Bronchial epithelial cell (primary cell): ENCODE results near the gene NANOS2. TPM values are rescaled to one million over a fixed set of nuclear protein-coding genes. Genes with fewer than 3 reads are reported as not detected.

ENCODE experiments used
- DNase-seq: peaks from one replicate; pipeline ENCODE4 v3.0.0-alpha.2; 2010; ENCODE audit warnings: low read depth
- FAIRE-seq: peaks from 2 replicates; lab custom pipeline; 2011; peaks lifted over from hg19 to GRCh38; lab: Jason Lieb, UNC
- H3K27me3 ChIP-seq: 2 replicates; pipeline ENCODE4 v1.5.1; 2011; ENCODE audit warnings: low read length; ENCODE audit not compliant: control insufficient read depth, insufficient read depth
- H3K36me3 ChIP-seq: 2 replicates; pipeline ENCODE4 v1.5.1; 2011; ENCODE audit warnings: low read length; ENCODE audit not compliant: control insufficient read depth, insufficient read depth
- H3K4me3 ChIP-seq: 2 replicates; pipeline ENCODE4 v1.5.1; 2011; ENCODE audit warnings: mild to moderate bottlenecking, low read depth, low read length, control low read depth
- total RNA-seq: library from RNA; depleted of rRNA; stranded (reverse); fragments of >200 nt; gene quantifications from 2 replicates; pipeline ENCODE4 v1.2.1, GENCODE V29; 2014
- TF ChIP-seq, protein P1 (sequence below): IDR thresholded peaks from 2 replicates; pipeline ENCODE4 v1.5.1; 2011; ENCODE audit warnings: mild to moderate bottlenecking, moderate library complexity, low read length, control low read depth, inconsistent platforms; ENCODE audit not compliant: insufficient read depth, severe bottlenecking

Gene NANOS2
- total RNA-seq, 1 donor from 2014 or later: not detected

DNA sequence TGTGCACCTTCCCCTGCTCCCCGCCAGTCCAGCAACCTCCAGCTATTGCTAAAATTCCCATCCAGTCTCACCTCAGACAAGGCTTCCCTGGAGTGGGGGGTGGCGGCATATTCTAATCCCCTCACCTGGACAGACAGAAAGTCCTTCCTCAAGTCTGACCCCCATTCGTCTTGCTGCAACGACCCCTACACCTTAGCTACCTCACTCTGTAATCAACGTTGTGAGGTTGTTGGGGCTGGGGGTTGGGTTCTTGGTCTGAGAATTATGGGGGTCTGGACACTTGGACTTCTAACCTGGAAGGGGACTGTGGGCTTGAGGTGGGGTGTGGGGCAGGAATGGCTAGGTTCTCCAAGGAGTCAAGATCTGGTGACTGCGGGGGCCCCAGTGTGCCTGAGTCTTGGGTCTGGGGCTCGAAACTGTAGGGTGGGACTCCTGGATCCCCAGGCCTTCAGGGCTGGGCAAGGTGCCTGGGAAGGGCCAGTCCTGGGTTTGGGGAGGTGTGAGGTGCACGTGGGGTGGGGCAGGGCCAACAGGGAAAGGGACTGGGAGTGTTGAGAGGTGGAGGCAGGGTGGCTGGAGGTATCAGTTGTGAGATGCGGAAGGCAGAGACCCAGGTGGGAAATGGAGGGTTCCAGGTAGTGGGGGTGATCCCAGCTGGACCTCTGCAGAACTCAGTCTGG is 49.2 kb downstream of the NANOS2 start:
- Histone ChIP-seq H3K36me3 (no peaks in the 10 kb centered on the region), H3K4me3 (no peak overlapping the region), H3K27me3 (peaks cover 15% of the 10 kb centered on the region)
- FAIRE-seq (no peak), DNase-seq (no peak)
- TF ChIP-seq, protein P1, sequence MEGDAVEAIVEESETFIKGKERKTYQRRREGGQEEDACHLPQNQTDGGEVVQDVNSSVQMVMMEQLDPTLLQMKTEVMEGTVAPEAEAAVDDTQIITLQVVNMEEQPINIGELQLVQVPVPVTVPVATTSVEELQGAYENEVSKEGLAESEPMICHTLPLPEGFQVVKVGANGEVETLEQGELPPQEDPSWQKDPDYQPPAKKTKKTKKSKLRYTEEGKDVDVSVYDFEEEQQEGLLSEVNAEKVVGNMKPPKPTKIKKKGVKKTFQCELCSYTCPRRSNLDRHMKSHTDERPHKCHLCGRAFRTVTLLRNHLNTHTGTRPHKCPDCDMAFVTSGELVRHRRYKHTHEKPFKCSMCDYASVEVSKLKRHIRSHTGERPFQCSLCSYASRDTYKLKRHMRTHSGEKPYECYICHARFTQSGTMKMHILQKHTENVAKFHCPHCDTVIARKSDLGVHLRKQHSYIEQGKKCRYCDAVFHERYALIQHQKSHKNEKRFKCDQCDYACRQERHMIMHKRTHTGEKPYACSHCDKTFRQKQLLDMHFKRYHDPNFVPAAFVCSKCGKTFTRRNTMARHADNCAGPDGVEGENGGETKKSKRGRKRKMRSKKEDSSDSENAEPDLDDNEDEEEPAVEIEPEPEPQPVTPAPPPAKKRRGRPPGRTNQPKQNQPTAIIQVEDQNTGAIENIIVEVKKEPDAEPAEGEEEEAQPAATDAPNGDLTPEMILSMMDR: no peak

DNA sequence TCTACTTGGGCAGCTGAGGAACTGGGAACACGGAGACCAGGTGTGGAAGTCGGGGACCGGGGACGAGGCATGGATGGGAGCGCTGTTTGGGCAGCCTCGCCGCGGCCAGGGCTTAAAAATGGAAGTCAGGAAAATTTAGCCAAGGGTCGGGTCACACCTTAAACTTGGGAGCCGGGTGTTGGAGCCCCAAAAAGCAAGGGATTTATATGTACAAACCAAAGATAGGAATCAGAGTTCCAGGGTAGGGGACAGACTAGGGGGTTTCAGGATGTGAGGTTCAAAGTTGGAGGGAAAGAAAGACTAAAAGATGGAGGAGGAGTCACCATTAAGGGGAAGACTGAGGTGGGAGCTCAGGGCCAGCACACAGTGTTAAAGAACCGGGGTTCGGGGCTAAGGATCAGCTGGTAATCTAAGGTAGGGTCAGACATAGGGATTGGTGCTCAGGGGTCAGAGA is 49.9 kb downstream of the NANOS2 start:
- H3K4me3 ChIP-seq: no peak overlapping the region
- FAIRE-seq: no peak

DNA sequence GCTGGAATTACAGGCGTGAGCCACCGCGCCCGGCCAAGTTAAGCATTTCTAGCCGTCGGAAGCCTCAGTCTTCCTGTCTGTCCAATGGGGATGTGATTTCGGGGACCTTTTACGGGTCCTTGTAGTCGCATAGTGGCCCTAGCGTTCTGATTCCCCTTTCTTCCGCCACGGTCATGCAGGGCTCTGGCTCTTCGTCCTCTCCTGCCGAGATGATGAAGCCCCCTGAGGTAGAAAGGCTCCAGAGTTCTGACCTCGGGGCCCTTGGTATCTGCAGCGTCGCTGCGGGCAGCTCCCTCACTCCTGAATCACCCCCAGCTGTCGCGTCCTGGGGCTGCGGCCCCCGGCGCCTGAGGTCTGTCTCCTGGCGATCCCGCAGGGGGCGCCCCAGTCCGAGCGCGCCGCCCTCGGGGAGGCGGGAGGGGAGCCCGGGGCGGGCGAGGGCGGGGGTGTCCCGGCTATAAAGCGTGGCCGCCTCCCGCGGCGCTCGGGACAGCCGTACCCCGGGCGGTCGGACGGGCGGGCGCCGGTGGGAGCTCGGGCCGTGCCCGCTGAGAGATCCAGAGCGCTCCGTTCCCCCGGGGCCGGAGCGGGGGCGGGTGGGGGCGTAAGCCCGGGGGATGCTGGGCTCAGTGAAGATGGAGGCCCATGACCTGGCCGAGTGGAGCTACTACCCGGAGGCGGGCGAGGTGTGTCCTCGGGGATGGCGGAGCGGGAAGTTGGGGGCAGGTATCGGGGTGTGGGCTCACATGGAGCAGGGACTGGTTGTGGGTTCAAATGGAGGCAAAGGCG is 50.5 kb downstream of the NANOS2 start, which contains the start of gene FOXA3:
Gene FOXA3 (plus strand): TSS at position 487 of the 789 bp plus-strand sequence. CDS start 131 bp downstream, at position 618.
- FAIRE-seq: no peak
- no peak for DNase-seq
- Histone ChIP-seq H3K4me3 (peak within 1 kb of the TSS; percentile 97), H3K27me3 (peaks cover 15% of the 10 kb centered on the region), H3K36me3 (peaks cover 3% of the 10 kb centered on the region)
- TF ChIP-seq, protein P1: peak; percentile 48

More for the DNA sequence above, 49.9 kb downstream of the NANOS2 start:
- TF ChIP-seq, protein P1: no peak
- H3K36me3 ChIP-seq: peaks cover under 1% of the 10 kb centered on the region
- H3K27me3 ChIP-seq: peaks cover 15% of the 10 kb centered on the region
- no peak for DNase-seq

DNA sequence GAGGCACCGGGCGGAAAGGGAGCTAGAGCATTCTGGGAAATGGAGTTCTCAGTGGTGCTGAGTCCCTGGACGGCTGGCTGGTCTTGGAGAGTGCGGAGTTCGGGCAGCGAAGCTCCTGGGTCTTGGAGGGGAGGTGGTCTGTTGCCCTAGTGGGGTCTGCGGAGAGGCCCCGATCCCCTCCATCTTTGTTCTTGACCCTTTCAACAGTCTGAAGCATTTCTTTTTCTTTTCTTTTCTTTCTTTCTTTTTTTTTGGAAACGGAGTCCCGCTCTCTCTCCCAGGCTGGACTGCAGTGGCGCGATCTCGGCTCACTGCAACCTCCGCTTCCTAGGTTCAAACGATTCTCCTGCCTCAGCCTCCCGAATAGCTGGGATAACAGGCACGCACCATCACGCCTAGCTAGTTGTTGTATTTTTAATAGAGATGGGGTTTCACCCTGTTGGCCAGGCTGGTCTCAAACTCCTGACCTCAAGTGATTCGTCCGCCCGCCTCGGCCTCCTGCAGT is 51.2 kb downstream of the NANOS2 start:
- Histone ChIP-seq H3K4me3 (peak overlapping the region; percentile 97), H3K36me3 (peaks cover 3% of the 10 kb centered on the region)

More for the DNA sequence above, 51.2 kb downstream of the NANOS2 start:
- H3K27me3 ChIP-seq: peaks cover 15% of the 10 kb centered on the region
- no peak for DNase-seq
- TF ChIP-seq, protein P1: no peak
- no peak for FAIRE-seq

Other genes starting within 250 kb of the NANOS2 start
- 0.38 and 0.53 TPM in 2 replicates for gene GIPR, start 246.6 kb downstream of the NANOS2 start, total RNA-seq
- gene SNRPD2, start 222.8 kb downstream of the NANOS2 start, total RNA-seq: 429 and 572 TPM in 2 replicates
- 7.7 and 11.6 TPM in 2 replicates for gene QPCTL, start 222.1 kb downstream of the NANOS2 start, total RNA-seq
- gene FBXO46, start 183.9 kb downstream of the NANOS2 start, total RNA-seq: 2.4 and 5.5 TPM in 2 replicates
- not detected in 2 replicates for gene MEIOSIN, start 181.3 kb downstream of the NANOS2 start, total RNA-seq
- 1.7 and 2.1 TPM in 2 replicates for gene SIX5, start 145.5 kb downstream of the NANOS2 start, total RNA-seq
- gene DMPK, start 132.3 kb downstream of the NANOS2 start, total RNA-seq: 4.7 and 9.1 TPM in 2 replicates
- 25.3 and 29.0 TPM in 2 replicates for gene DMWD, start 121.9 kb downstream of the NANOS2 start, total RNA-seq
- gene RSPH6A, start 99.5 kb downstream of the NANOS2 start, total RNA-seq: under 0.01 TPM in 1 of 2 replicates, not detected in the other
- 27.9 and 29.7 TPM in 2 replicates for gene SYMPK, start 51.6 kb downstream of the NANOS2 start, total RNA-seq
- not detected in 2 replicates for gene FOXA3, start 50.5 kb downstream of the NANOS2 start, total RNA-seq
- 11.3 and 11.8 TPM in 2 replicates for gene IRF2BP1, start 28.6 kb downstream of the NANOS2 start, total RNA-seq
- 0.53 and 0.90 TPM in 2 replicates for gene MYPOP, start 12.2 kb downstream of the NANOS2 start, total RNA-seq
- gene NOVA2, start 59.1 kb upstream of the NANOS2 start, total RNA-seq: not detected in 2 replicates
- gene CCDC61, start 80.7 kb upstream of the NANOS2 start, total RNA-seq: 10.3 and 12.9 TPM in 2 replicates
- not detected in 2 replicates for gene PGLYRP1, start 108.3 kb upstream of the NANOS2 start, total RNA-seq
- not detected in 2 replicates for gene IGFL4, start 126.2 kb upstream of the NANOS2 start, total RNA-seq
- gene IGFL3, start 209.9 kb upstream of the NANOS2 start, total RNA-seq: not detected in 2 replicates
- gene IGFL2, start 233.5 kb upstream of the NANOS2 start, total RNA-seq: 2.4 TPM in 1 of 2 replicates, not detected in the other